ENCODE data around the gene SPR.
"Not testable (repeated sequence)": the region's sequence is repeated elsewhere in the genome, so short reads cannot be mapped to it uniquely, and the experiment has no call there.

The SPR gene

DNA sequence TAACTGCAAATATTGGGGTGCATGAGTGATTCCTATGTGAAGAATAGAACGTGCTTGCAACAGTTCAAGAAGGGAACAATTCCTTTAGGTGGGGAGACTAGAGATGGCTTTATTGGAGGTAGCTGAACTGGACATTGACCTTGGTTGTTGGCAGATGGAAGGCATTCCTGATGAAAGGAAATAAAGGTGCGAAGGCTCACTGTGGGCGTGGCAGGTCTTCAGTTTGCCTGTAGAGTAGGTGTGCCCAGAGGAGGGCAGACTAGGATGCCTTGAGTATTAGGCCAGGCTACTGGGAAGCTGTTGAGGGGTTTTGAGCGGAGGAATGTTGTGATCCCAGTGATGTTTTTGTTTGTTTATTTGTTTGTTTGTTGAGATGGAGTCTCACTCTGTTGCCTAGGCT is 2.8 kb downstream of the SPR start:
- no peak for DNase-seq

DNA sequence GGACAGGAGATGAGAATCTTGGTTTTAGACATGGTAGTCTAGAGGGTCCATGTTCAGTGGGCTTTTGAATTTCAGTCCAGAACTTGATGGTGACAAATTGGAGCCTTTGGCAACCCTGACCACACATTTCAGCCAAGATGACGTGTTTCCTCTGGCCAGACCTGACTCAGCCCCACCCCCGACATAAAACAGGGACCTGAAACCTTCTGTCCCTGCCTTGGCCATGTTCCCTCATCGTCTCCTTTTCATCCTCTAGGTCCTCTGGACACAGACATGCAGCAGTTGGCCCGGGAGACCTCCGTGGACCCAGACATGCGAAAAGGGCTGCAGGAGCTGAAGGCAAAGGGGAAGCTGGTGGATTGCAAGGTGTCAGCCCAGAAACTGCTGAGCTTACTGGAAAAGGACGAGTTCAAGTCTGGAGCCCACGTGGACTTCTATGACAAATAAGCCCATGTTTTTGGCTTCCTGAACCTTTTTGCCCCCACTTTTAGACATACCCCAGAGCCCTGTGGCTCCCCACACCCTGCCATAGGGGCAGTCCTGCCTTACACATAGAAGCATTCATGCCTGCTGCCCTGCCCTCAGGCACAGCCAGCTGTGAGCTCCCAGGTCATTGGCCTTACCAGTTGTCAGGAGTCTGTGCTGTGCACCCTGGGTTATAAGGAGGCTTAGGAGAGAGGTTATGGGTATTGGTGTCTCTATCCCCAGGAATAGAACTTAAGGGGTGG is 4.0 kb downstream of the SPR start:
- no peak for DNase-seq

DNA sequence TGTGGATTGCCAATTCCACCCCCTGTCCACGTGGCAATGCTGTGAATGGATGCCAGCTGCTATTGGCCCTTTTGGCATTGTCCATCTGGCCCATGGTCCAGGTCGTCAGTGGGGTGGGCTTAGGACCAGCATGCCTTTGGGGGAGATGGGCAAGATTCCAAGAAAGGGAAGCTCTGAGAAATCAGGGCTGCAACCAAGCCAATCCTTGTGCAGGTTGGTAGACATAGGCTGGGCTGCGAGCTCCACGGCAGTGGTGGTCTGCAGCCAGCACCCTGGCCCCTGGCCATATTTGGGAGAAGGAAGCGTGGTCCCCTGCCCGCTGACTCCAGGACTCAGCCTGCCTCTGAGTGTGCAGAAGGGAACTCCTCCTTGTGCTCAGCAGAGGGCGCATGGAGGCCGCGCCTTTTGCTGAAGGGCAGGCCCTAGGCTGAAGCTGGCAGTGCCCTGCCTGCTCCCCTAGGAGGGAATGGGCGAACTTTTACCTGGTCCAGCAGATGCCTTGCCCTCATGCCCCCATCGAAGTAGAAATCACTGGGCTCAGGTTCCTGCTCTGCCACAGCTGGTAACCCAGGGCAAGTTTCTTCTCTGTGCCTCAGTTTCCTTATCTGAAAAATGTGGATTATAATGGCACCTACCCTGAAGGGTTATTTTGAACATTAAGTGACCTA is 5.4 kb downstream of the SPR start:
- DNase-seq: peak; percentile 81

DNA sequence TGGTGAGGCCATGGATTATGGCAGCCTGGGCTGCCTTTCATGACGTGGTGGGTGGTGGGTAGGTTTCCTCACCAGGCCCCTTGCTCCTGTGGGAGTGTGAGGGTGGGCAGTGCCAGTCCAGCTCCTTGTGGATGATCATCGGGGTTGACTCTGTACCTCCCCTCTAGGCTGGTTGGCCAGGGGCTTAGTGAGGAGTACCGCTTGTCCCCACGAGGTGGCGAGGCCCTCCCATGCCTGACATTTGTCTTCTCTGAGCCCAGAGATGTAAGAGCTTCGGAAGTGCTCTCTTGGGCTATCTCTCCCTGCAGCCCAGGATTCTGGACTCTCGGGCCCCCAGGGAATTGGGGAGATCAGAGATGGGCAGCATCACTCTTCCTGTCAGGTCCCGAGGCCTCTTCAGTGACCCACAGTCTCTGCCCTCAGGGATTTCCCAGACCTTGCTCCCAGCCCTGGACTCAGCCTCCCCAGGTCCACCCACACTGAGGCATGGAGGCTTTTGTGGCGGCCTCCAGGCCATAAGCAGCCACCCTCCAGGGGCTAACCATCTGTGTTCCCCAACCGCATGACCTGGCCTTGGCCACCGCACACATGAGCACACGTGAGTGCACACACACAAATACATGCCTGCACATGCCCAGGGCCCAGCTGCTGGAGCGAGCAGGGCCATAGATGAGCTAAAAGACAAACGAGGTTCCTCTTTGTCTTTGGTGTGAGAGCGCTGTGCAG is 6.5 kb downstream of the SPR start:
- DNase-seq: peak; percentile 88

DNA sequence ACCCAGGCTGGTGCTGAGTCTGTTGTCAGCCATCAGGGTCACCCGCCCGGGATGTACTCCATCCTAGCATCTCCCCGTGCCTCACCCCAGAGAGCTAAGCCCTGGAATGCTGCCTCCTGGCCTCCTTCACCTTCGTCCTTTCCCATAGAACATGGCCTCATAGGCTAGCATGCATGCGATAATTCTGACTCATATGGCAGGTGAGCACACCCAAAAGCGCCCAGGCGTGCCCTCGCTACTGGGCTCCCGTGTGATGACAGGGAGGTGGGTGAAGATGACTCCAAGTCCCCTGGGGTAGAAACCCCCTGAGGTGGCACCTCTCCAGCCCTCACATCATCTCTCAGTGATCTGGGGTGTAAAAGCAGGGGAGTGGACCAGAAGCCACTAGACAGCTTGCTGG is 7.3 kb downstream of the SPR start:
- DNase-seq: no peak

DNA sequence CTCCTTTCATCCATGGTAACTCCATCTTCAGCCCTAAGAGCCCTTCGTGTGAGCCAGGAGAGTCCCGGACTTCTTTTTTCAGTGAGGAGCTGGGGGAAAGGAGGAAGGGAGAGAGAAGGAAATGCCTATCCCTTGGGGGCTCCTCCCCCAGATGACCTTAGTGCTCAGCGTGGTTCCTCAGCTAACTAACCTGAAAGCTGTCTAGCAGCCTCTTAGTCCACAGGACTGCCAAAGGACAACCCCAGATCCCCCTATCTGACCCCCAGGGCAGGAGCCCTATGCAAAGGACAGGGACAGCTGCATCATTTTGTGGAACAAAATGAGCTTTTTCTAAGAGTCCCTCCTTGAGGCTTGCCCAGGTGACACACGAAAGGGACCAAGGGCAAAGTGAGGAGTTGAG is 7.9 kb downstream of the SPR start:
- DNase-seq: no peak

DNA sequence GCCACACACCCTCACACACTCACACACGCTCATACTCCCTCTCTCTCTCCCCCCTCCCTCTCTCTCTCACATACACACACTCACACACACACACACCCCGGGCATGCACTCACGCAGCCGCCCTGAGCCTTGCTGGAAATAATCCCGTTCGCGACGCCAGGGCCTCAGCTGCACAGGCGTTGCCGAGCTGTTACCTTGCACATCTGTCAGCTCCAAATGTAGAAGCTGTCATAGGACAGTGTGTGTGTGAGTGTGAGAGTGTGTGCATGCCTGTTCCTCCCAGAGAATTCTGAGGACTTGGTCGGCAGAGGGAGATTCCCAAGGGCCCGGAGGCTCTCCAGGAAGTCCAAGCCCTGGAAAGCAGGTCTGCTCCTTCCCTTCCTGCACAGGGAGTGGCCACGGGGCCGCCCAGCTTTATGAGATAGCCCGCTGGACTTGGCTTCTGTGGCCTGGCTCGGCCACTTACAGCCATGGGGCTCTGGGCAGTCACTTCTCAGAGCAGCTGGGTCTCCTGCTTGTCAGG is 8.6 kb downstream of the SPR start:
- DNase-seq: peak; percentile 84

DNA sequence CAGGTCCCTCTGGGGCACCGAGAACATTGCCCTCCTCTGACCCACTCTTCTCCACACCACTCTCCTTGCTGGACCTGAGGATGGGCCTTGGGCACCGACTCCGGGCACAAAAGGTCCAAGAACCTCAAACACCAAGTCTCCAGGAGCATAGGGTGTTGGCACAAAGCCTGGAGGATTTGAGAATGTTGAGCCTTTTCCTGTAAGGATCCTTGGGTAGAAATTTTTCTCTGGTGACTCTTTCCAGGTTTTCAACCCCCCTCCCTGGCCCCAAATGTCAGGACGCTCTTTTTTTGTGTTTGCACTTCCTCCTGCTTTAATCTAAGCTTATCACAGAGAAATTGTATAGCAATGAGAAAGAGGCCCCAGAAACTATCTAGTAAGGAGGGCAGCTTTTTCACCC is 9.2 kb downstream of the SPR start:
- DNase-seq: no peak

DNA sequence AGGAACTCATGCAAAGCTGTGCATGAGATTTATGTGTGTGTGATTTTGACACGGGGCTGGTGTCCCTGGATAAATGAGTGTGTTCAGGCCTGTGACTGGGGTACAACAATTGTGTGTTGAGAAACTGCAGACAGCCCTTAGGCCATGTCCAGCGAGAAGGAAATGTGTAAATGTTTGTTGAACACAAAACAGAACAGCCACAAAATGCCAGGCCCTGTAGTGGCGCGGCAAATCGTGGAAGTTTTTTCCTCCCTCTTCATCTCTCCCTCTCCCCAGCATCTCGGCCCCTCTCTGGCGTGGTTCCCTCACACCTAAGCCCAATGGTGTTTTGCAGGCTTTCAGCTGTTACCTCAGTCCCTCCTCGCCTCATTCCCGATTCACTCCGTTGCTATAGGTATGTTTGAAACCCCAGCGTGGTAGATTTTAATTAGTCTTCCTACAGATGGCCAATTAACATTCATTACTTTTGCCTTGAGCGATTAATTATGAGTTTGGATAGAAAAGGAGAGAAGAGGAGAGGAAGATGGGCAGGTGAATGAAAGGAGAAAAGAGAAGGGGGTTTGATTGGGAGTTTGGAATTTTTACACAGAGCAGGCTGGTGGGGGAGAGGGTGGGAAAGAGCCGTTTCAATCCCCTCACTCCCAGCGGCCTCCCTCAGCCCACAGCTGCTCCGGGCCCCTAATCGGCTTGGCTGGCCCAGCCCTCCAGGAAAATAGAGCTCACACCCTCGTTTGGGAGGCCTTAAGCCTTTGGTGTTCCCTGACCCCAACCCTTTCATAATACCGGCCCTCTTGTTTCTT is 10.8 kb downstream of the SPR start:
- peak; percentile 92 for DNase-seq

DNA sequence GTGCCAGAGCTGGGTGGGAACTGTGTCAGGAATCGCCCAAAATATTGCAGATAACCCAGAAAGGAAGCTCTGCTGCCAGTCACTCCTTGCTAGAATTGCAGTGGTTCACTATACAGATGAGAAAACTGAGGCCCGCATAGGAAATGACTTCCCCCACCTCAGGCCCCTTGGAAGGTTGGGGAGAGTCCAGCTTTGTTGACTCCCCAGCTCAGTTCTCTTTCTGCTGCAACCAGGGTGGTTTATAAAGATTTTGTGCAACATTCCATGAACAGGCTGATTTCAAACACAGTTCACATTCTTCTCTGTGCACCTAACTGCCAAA is 11.3 kb downstream of the SPR start:
- DNase-seq: no peak

DNA sequence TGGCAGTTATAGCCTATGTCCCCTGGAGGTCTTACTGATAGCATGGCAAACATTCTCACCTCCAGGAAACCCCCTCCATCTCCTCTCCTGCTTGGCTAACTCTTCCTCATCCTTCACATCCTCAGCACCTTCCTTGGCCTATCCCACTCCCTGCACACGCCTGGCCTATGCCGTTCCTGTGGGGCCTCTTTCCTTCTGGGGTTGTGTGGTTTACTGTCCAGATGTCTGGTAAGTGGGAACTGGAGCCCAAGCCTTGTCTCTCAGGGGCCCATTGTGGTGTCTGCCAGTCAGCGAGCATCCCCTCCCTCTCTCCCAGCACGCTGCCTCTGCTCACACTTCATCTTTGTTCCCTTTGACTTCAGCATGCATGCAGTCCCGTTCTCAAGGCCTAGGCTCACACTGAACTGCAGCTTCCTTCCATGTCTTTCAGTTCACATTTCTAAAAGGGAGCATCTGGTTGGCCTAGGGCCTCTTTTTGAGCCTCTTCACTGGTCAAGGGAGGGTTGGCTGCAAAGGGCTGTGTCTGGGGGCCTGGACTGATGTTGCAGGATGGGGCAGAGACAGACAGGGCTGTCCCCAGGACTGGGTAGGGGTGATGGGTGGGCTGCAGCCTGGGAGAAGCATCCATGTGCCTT is 13.1 kb downstream of the SPR start:
- no peak for DNase-seq

DNA sequence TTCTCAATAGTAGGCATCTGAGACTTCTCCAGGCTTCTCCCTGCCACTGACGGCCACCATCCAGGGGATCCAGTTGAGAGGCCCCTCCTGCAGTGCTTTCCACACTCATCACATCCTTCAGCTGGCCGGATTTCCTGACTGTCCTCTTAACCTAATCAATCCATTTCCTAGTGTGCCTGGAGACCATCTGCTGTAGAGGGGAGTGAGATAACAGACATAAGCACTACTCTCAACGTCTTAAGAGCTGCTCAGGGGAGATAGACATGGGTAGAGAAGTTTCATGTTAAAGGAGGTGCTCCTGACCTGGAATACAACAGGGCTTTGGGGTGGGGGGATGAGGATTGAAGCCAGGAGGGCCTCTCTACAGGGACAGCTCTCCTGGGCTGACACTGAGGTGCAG is 14.2 kb downstream of the SPR start:
- peak; percentile 79 for DNase-seq

DNA sequence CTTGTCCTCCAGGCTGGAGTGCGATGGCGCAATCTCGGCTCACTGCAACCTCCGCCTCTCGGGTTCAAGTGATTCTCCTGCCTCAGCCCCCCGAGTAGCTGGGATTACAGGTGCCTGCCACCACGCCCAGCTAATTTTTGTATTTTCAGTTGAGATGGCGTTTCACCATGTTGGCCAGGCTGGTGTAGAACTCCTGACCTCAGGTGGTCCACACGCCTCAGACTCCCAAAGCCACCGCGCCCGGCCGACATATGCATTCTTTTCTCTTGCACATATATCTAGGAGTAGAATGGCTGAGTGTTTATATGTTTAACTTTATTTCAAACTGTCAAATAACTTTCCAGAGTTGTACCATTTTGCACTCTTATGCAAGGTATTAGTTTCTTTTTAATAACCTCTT is 20.2 kb downstream of the SPR start:
- not testable (repeated sequence) for DNase-seq

DNA sequence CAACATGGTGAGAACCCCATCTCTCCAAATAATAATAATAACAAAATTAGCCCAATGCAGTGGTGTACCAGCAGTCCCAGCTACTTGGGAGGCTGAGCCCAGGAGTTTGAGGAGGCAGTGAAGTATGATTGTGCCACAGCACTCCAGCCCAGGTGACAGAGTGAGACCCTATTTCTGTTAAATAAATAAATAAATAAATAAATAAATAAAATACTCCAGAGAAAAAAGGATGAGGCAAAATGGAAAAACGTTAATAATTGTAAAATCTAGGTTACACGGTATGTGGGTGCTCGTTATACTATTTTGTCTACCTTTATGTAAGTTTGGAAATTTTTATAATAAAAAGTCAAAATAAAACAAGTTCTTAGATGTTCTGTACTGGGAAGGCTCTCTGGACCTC is 21.5 kb downstream of the SPR start:
- no peak for DNase-seq

DNA sequence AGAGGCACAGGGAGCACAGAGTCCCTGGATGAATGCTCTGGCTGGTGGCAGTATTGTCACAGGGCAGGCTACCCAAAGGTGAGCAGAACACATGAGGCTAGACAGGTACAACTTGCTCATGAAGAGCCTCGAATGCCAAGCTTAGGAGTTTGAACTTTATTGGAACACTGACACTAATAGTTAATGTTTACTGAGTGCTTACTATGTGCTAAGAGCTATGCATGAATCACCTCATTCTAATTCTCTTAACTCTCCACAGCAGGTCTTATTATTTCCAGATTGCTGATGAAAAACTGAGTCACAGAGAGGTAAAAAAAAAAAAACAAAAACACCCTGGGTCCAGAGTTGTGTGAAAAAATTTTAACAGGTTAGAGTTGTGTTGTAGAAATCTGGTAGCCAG is 24.0 kb downstream of the SPR start:
- DNase-seq: no peak

DNA sequence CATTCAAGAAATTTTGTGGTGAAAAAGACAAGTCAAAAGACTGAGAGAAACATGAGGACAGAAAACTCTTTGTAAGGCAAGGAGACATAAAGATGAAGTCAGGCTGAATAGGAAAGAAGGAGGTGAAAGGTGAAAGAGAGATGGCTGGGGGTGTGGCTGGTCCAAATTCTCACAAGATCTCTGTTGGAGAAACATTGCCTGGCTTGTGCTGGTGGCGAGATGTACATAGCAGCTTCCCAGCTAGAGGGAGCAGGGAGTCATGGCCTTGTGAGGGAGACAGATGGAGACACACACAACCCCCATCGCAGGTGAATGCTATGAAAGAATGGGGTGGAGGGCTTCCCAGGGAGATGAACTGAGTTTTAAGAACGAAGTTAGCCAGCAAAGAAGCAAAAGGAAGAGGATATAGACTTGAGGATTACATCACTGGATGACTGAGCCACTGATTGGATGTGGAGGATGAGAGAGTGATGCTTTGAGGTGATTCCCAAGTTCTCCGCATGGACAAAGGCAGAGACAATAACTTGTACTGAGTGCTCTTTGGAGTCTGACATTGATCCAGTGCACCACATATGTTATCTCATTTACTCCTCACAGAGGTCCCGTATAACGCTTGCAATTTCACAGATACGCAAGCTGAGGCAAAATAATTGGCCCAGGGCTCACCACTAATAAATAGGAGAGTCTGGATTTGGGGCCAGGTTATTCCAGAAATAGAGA is 26.4 kb downstream of the SPR start:
- peak; percentile 60 for DNase-seq

DNA sequence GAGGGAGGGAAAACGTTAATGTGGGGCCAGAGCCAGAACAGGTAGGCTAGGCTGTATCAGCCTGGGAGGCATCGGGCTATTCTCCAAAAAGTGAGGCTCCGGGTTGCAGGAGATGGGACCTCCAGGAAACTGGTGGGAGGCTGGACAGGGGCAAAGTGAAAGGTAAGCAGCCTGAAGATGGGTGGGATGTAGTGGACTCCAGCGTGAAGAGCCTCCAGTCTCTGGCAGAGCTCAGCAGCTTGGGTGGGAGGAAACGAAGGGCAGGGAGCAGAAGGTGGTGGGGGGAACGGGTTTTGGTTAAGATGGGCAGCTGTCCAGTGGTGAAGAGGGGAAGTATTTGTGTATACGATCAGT is 27.0 kb downstream of the SPR start:
- no peak for DNase-seq

DNA sequence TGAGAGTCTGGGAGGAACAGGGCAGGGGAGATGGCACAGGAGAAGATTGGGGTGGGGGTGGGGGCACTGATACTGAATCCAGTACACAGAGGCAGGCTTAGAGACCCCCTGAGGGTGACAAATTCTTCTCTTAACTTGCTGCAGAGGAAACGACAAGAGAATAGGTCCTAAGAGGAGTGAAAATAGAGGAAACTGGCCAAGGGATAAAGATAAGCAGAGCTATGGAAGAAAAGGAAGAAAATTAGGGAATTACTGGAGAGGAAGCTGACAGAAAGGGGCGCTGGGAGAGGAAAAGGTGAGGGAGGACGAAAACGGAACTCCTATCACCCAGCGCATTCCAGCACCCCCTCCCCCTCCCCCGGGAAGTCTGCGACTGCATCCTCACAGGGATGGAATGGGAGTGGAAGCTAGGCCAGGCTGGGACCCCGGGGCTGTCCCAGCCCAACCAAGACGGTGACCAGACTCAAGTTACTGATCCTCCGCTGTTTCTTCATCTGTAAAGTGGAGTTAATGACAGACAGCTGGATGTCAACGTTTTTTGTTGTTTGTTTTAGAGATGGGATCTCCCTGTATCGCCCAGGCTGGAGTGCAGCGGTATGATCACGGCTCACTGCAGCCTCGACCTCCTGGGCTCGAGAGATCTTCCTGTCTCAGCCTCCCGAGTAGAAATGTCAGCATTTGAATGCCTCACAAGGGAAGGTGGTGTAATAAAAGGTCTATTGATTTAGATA is 27.5 kb downstream of the SPR start:
- no peak for DNase-seq

DNA sequence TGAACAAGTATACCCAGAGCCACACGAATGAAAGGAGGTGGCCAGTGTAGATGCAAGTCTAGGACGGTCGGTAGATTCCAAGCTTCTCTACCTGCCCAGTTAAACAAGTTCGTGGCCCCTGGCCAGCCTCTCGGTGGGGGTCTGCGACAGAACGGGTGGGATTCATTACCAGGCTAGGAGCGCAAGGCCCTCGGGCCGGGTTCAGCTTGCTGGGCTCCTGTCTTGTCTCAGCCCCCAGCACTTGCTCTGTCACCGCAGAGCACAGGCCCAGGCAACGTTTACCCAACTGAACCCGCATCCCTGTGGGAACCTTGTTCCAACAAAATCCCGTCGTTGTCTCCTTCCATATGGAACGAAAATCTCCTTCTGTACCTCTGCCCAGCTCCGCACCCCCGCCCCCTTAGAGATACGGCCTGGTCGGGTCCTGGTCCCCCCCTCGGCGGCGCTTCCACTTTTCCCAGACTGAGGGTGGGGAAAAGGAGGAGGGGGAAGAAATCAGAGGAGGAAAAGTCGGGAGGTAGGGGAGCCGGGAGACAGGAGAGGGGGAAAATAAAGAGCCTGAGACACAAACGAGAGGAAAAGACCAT is 28.2 kb downstream of the SPR start:
- DNase-seq: no peak

DNA sequence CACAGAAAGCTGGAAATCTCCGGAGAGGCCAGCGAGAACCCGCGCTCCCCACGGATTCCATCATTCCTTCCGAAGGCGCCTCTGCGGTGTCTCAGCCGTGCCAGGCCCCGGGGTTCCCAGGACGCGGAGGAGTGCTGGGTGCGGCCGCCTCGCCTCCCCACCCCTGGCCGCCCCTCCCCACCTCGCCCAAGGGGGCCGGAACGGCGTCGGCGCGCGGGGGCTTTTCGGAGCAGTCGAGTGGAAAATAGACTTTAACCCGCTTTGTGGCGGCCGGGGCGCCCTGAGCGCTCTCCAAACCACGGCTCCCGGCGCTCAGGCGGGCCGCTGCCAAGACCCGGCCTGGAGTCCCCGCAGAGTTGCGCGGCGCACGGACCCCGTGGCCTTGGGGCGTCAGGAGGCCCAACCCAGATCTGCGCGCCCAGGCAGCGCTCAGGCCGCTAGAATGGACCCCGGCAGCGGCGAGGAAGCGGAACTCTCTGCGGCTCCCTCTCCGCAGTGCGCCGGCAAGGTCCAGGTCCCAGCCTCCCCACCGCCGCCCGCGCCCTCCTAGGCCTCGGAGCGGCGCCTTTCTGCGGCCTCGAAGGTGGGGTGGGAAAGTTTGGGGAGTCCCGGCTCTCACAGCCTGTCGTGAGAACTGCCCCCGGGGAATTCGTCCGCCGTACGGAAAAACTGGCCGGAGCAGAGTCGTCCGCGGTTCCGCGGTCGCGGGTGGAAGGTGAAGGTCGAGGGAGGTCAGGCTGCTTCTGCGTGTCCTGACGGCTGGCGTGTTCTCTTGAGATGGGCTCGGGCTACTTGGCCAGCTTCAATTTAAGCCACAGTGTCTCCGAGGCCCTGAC is 28.9 kb downstream of the SPR start:
- DNase-seq: peak; percentile 69

All from NCI-H82 (cell line).